Measurements from ENCODE around the gene E2F6.
"Not testable (repeated sequence)": the region's sequence is repeated elsewhere in the genome, so short reads cannot be mapped to it uniquely, and the experiment has no call there.

E2F6 gene

GRCh38 chr2:11410101-11410500, 55.9 kb downstream of the E2F6 start:
- Histone ChIP-seq H3K36me3 (ENCODE audit: insufficient read depth, low read length) (no peaks in the 10 kb centered on the region), H3K4me3 (no peak overlapping the region), H3K9ac (ENCODE audit: insufficient read length) (no peak overlapping the region), H3K27ac (no peak overlapping the region), H3K9me3 (ENCODE audit: low read depth, low read length) (no peaks in the 10 kb centered on the region)
- no peak for DNase-seq (ENCODE audit: low read depth, low spot score)
- no peak for TF ChIP-seq EZH2 (IDR thresholded peaks at IDR 0.05)

- Histone ChIP-seq H3K27ac (no peak overlapping the region), H3K36me3 (ENCODE audit: insufficient read depth, low read length) (no peaks in the 10 kb centered on the region), H3K9ac (ENCODE audit: insufficient read length) (no peak overlapping the region)
These were observed 56.4 kb downstream of the E2F6 start for GRCh38 chr2:11409572-11409959.

GRCh38 chr2:11408959-11409571, 56.9 kb downstream of the E2F6 start:
- Histone ChIP-seq H3K36me3 (ENCODE audit: insufficient read depth, low read length) (no peaks in the 10 kb centered on the region), H3K9me3 (ENCODE audit: low read depth, low read length) (no peaks in the 10 kb centered on the region), H3K27ac (no peak overlapping the region), H3K9ac (ENCODE audit: insufficient read length) (no peak overlapping the region), H3K4me3 (no peak overlapping the region)
- no peak for TF ChIP-seq POLR2AphosphoS5 (IDR thresholded peaks at IDR 0.05; ENCODE audit: borderline replicate concordance, low read depth, low read length)
- TF ChIP-seq FOXP2 (optimal IDR thresholded peaks at IDR 0.05; ENCODE audit: control extremely low read depth, extremely low read length, insufficient read depth): no peak
- no peak for TF ChIP-seq EZH2 (IDR thresholded peaks at IDR 0.05)
- no peak for DNase-seq (ENCODE audit: low read depth, low spot score)

More at GRCh38 chr2:11409572-11409959, 56.4 kb downstream of the E2F6 start:
- TF ChIP-seq EZH2 (IDR thresholded peaks at IDR 0.05) (no peak), FOXP2 (optimal IDR thresholded peaks at IDR 0.05; ENCODE audit: control extremely low read depth, extremely low read length, insufficient read depth) (no peak), POLR2AphosphoS5 (IDR thresholded peaks at IDR 0.05; ENCODE audit: borderline replicate concordance, low read depth, low read length) (no peak)
- H3K4me3 ChIP-seq: no peak overlapping the region
- H3K9me3 ChIP-seq (ENCODE audit: low read depth, low read length): no peaks in the 10 kb centered on the region
- no peak for DNase-seq (ENCODE audit: low read depth, low spot score)

GRCh38 chr2:11407413-11407812, 58.5 kb downstream of the E2F6 start:
- no peak for DNase-seq (ENCODE audit: low read depth, low spot score)
- H3K9me3 ChIP-seq (ENCODE audit: low read depth, low read length): no peaks in the 10 kb centered on the region
- TF ChIP-seq FOXP2 (optimal IDR thresholded peaks at IDR 0.05; ENCODE audit: control extremely low read depth, extremely low read length, insufficient read depth) (no peak), POLR2AphosphoS5 (IDR thresholded peaks at IDR 0.05; ENCODE audit: borderline replicate concordance, low read depth, low read length) (no peak), EZH2 (IDR thresholded peaks at IDR 0.05) (no peak)
- no peak overlapping the region for H3K27ac ChIP-seq
- no peak overlapping the region for H3K9ac ChIP-seq (ENCODE audit: insufficient read length)
- H3K4me3 ChIP-seq: no peak overlapping the region
- no peaks in the 10 kb centered on the region for H3K36me3 ChIP-seq (ENCODE audit: insufficient read depth, low read length)

- no peaks in the 10 kb centered on the region for H3K36me3 ChIP-seq (ENCODE audit: insufficient read depth, low read length)
- H3K9me3 ChIP-seq (ENCODE audit: low read depth, low read length): no peaks in the 10 kb centered on the region
- no peak for TF ChIP-seq FOXP2 (optimal IDR thresholded peaks at IDR 0.05; ENCODE audit: control extremely low read depth, extremely low read length, insufficient read depth)
- no peak for TF ChIP-seq POLR2AphosphoS5 (IDR thresholded peaks at IDR 0.05; ENCODE audit: borderline replicate concordance, low read depth, low read length)
- no peak for TF ChIP-seq EZH2 (IDR thresholded peaks at IDR 0.05)
- no peak for DNase-seq (ENCODE audit: low read depth, low spot score)
- H3K4me3 ChIP-seq: no peak overlapping the region
- no peak overlapping the region for H3K27ac ChIP-seq
- H3K9ac ChIP-seq (ENCODE audit: insufficient read length): no peak overlapping the region
These were observed 59.0 kb downstream of the E2F6 start for GRCh38 chr2:11406958-11407381.

- no peak overlapping the region for H3K27ac ChIP-seq
- H3K4me3 ChIP-seq: no peak overlapping the region
- no peak overlapping the region for H3K9ac ChIP-seq (ENCODE audit: insufficient read length)
- H3K9me3 ChIP-seq (ENCODE audit: low read depth, low read length): no peaks in the 10 kb centered on the region
- DNase-seq (ENCODE audit: low read depth, low spot score): no peak
- TF ChIP-seq EZH2 (IDR thresholded peaks at IDR 0.05): no peak
- no peak for TF ChIP-seq FOXP2 (optimal IDR thresholded peaks at IDR 0.05; ENCODE audit: control extremely low read depth, extremely low read length, insufficient read depth)
- no peak for TF ChIP-seq POLR2AphosphoS5 (IDR thresholded peaks at IDR 0.05; ENCODE audit: borderline replicate concordance, low read depth, low read length)
- no peaks in the 10 kb centered on the region for H3K36me3 ChIP-seq (ENCODE audit: insufficient read depth, low read length)
These were observed 59.5 kb downstream of the E2F6 start for GRCh38 chr2:11406267-11406957.

- TF ChIP-seq POLR2AphosphoS5 (IDR thresholded peaks at IDR 0.05; ENCODE audit: borderline replicate concordance, low read depth, low read length) (no peak), EZH2 (IDR thresholded peaks at IDR 0.05) (no peak), FOXP2 (optimal IDR thresholded peaks at IDR 0.05; ENCODE audit: control extremely low read depth, extremely low read length, insufficient read depth) (no peak)
- H3K9me3 ChIP-seq (ENCODE audit: low read depth, low read length): no peaks in the 10 kb centered on the region
- no peak overlapping the region for H3K4me3 ChIP-seq
- no peak for DNase-seq (ENCODE audit: low read depth, low spot score)
- H3K36me3 ChIP-seq (ENCODE audit: insufficient read depth, low read length): no peaks in the 10 kb centered on the region
- no peak overlapping the region for H3K9ac ChIP-seq (ENCODE audit: insufficient read length)
- no peak overlapping the region for H3K27ac ChIP-seq
These were observed 60.2 kb downstream of the E2F6 start for GRCh38 chr2:11405599-11406266.

- not testable (repeated sequence) for H3K27ac ChIP-seq; H3K9ac ChIP-seq (ENCODE audit: insufficient read length)
These were observed 60.9 kb downstream of the E2F6 start for GRCh38 chr2:11405074-11405406.

More at GRCh38 chr2:11405074-11405406, 60.9 kb downstream of the E2F6 start:
- H3K9me3 ChIP-seq (ENCODE audit: low read depth, low read length); DNase-seq (ENCODE audit: low read depth, low spot score); H3K4me3 ChIP-seq; H3K36me3 ChIP-seq (ENCODE audit: insufficient read depth, low read length): not testable (repeated sequence)
